HK-2 (cell line): ENCODE results near the gene LSAMP.

ENCODE experiments used
- DNase-seq: peaks from one replicate; pipeline ENCODE4 v3.0.0-alpha.2; 2018; ENCODE audit not compliant: unreplicated experiment

Gene LSAMP

GRCh38 chr3:116165135-116165534 lies 280.2 kb downstream of the LSAMP start:
- no peak for DNase-seq

GRCh38 chr3:116164039-116164438 lies 281.2 kb downstream of the LSAMP start:
- no peak for DNase-seq

- DNase-seq = no peak
Measured at GRCh38 chr3:116161575-116162525, 283.4 kb downstream of the LSAMP start.

- no peak for DNase-seq
Measured at GRCh38 chr3:116160594-116160993, 284.7 kb downstream of the LSAMP start.

- DNase-seq = no peak
Measured at GRCh38 chr3:116155841-116156240, 289.4 kb downstream of the LSAMP start.

- no peak for DNase-seq
Measured at GRCh38 chr3:116154389-116154788, 290.9 kb downstream of the LSAMP start.

- no peak for DNase-seq
Measured at GRCh38 chr3:116153174-116153573, 292.1 kb downstream of the LSAMP start.

GRCh38 chr3:116150655-116151167 lies 294.6 kb downstream of the LSAMP start:
- no peak for DNase-seq

- DNase-seq = no peak
Measured at GRCh38 chr3:116148881-116149851, 296.1 kb downstream of the LSAMP start.

GRCh38 chr3:116145613-116146012 lies 299.7 kb downstream of the LSAMP start:
- no peak for DNase-seq

GRCh38 chr3:116141724-116142123 lies 303.6 kb downstream of the LSAMP start:
- DNase-seq = no peak

- DNase-seq = no peak
Measured at GRCh38 chr3:116140100-116140689, 305.1 kb downstream of the LSAMP start.

GRCh38 chr3:116139641-116140040 lies 305.6 kb downstream of the LSAMP start:
- no peak for DNase-seq

GRCh38 chr3:116135457-116136085 lies 309.7 kb downstream of the LSAMP start:
- DNase-seq = peak; percentile 29

GRCh38 chr3:116129187-116129946 lies 315.9 kb downstream of the LSAMP start:
- DNase-seq = no peak

- no peak for DNase-seq
Measured at GRCh38 chr3:116127464-116127863, 317.8 kb downstream of the LSAMP start.

GRCh38 chr3:116124166-116124565 lies 321.1 kb downstream of the LSAMP start:
- DNase-seq = no peak

- no peak for DNase-seq
Measured at GRCh38 chr3:116118475-116119169, 326.7 kb downstream of the LSAMP start.

- DNase-seq = no peak
Measured at GRCh38 chr3:116114586-116114985, 330.7 kb downstream of the LSAMP start.

- no peak for DNase-seq
Measured at GRCh38 chr3:116112696-116113095, 332.6 kb downstream of the LSAMP start.
